Nephron progenitor cell (in vitro differentiated cells): ENCODE data around the gene HIRA.

Experiments used
- DNase-seq: peaks from one replicate; pipeline ENCODE4 v3.0.0; 2021
- H3K27ac Mint-ChIP-seq: 2 replicates; pipeline ENCODE4 v1.8.0; 2021; ENCODE audit warnings: mild to moderate bottlenecking, moderate library complexity, mixed read lengths
- H3K27me3 Mint-ChIP-seq: 2 replicates; pipeline ENCODE4 v1.8.0; 2021; ENCODE audit warnings: mild to moderate bottlenecking, low read depth, mixed read lengths; ENCODE audit not compliant: poor library complexity
- H3K36me3 Mint-ChIP-seq: 2 replicates; pipeline ENCODE4 v1.8.0; 2021; ENCODE audit warnings: low read depth, mixed read lengths
- H3K4me1 Mint-ChIP-seq: 2 replicates; pipeline ENCODE4 v1.8.0; 2021; ENCODE audit warnings: mixed read lengths
- H3K4me3 Mint-ChIP-seq: 2 replicates; pipeline ENCODE4 v1.8.0; 2021; ENCODE audit warnings: mild to moderate bottlenecking, moderate library complexity, mixed read lengths
- H3K9me3 Mint-ChIP-seq: 2 replicates; pipeline ENCODE4 v1.8.0; 2021; ENCODE audit warnings: mild to moderate bottlenecking, moderate library complexity, mixed read lengths
- TF ChIP-seq, protein P1 (sequence below): fragments of 200-600 bp; sonication (generic); IDR thresholded peaks from 2 replicates; pipeline ENCODE4 v1.5.0; 2021; ENCODE audit warnings: antibody characterized with exemption

The HIRA gene

DNA sequence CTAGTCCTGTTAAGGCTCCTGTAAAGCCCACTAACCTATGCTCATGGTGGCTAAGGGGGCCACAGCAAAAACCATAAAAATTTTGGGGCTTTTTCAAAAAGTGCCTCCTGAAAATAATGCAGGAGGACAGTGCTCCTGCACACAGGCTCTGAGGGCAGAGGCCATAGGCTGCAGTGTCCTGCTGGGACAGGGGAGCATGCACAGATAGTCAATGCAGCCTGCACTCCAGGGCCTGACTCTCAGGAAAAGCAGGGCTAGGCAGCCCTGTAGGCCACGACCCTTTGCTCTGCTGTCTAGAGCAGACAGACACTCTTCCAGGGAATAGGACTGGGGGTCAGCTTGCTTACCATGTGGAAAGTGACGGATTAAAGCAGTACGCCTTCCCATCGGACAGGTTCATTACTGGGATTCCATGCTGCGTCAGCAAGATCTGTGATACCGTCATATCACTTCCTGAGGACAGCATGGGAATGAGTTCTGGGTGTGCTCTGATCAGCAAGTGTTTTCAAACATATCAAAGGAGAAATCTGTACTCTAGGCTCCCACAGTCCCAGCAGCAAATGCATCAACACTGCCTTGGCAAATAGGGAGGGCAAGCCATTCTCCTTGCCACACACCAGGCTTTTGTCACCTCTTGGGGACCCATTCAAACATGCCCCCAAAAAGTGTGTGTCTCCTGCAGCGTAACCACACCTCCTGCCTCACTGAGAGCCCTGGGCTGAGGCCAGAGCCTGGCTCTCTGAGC lies 75.9 kb downstream of the HIRA start:
- no peaks in the 10 kb centered on the region for H3K4me1 Mint-ChIP-seq
- peaks cover 33% of the 10 kb centered on the region for H3K36me3 Mint-ChIP-seq
- H3K4me3 Mint-ChIP-seq = no peak overlapping the region
- TF ChIP-seq, protein P1, sequence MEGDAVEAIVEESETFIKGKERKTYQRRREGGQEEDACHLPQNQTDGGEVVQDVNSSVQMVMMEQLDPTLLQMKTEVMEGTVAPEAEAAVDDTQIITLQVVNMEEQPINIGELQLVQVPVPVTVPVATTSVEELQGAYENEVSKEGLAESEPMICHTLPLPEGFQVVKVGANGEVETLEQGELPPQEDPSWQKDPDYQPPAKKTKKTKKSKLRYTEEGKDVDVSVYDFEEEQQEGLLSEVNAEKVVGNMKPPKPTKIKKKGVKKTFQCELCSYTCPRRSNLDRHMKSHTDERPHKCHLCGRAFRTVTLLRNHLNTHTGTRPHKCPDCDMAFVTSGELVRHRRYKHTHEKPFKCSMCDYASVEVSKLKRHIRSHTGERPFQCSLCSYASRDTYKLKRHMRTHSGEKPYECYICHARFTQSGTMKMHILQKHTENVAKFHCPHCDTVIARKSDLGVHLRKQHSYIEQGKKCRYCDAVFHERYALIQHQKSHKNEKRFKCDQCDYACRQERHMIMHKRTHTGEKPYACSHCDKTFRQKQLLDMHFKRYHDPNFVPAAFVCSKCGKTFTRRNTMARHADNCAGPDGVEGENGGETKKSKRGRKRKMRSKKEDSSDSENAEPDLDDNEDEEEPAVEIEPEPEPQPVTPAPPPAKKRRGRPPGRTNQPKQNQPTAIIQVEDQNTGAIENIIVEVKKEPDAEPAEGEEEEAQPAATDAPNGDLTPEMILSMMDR = no peak
- no peaks in the 10 kb centered on the region for H3K9me3 Mint-ChIP-seq
- DNase-seq = no peak
- no peak overlapping the region for H3K27ac Mint-ChIP-seq
- peaks cover 4% of the 10 kb centered on the region for H3K27me3 Mint-ChIP-seq

- H3K27me3 Mint-ChIP-seq = peaks cover 4% of the 10 kb centered on the region
- H3K4me1 Mint-ChIP-seq = no peaks in the 10 kb centered on the region
- no peak overlapping the region for H3K27ac Mint-ChIP-seq
- H3K9me3 Mint-ChIP-seq = no peaks in the 10 kb centered on the region
- H3K36me3 Mint-ChIP-seq = peaks cover 41% of the 10 kb centered on the region
- no peak for DNase-seq
- TF ChIP-seq, protein P1 = no peak
- H3K4me3 Mint-ChIP-seq = no peak overlapping the region
Measured at GRCh38 chr22:19354201-19354600, 77.3 kb downstream of the HIRA start.

DNA sequence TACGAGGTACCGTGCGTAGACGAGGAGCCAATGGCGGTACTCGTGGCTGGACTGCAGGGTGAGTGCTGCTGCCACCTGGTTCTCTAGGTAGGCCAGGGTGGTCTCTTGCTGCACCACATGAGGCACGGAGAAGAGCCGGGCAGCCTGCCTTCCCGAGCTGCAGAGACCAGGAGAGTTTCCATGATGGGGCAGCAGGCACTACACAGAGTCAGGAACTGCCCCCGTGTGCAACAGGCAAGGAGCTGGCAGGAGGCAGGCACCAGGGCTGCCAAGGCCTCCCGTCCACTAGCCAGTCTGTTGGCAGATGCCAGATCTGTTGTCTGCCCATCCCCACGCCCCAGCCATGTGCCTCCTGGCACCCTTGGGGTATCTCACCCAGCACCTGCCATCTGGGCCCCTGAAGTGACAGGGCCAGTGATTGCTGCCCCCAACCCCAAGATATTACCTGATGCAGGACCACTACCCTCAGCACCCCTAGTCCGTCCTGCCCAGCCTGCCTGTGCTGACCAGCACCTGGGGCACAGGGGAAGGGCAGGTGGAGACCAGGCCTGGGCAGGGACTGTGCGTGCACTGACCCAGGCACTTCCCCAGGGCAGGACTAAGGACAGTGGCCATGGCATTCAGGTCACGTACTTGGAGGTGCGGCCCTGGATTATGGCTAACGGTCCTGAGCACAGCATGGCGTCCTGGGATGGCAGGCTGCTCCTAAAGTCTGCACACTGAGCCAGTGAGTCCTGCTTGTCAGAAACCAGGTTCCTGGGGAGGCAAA lies 78.0 kb downstream of the HIRA start:
- no peak for DNase-seq
- H3K9me3 Mint-ChIP-seq = no peaks in the 10 kb centered on the region
- peaks cover 44% of the 10 kb centered on the region for H3K36me3 Mint-ChIP-seq
- no peak overlapping the region for H3K27ac Mint-ChIP-seq
- no peak overlapping the region for H3K4me3 Mint-ChIP-seq
- no peaks in the 10 kb centered on the region for H3K4me1 Mint-ChIP-seq
- TF ChIP-seq, protein P1 = no peak
- H3K27me3 Mint-ChIP-seq = peaks cover 4% of the 10 kb centered on the region

- Mint-ChIP-seq H3K27me3 (peaks cover 4% of the 10 kb centered on the region), H3K4me3 (no peak overlapping the region), H3K9me3 (no peaks in the 10 kb centered on the region), H3K36me3 (peaks cover 45% of the 10 kb centered on the region), H3K4me1 (no peaks in the 10 kb centered on the region), H3K27ac (peak overlapping the region; percentile 66)
- no peak for DNase-seq
- TF ChIP-seq, protein P1 = no peak
Measured at GRCh38 chr22:19352766-19353165, 78.8 kb downstream of the HIRA start.

- H3K36me3 Mint-ChIP-seq = peaks cover 50% of the 10 kb centered on the region
- no peak overlapping the region for H3K4me3 Mint-ChIP-seq
- H3K4me1 Mint-ChIP-seq = no peaks in the 10 kb centered on the region
- H3K9me3 Mint-ChIP-seq = no peaks in the 10 kb centered on the region
- peaks cover 4% of the 10 kb centered on the region for H3K27me3 Mint-ChIP-seq
- TF ChIP-seq, protein P1 = no peak
- H3K27ac Mint-ChIP-seq = no peak overlapping the region
- DNase-seq = no peak
Measured at GRCh38 chr22:19352217-19352616, 79.3 kb downstream of the HIRA start.
